Prostate gland (tissue), 2 donors: ENCODE results near the gene ADCY1. TPM values are rescaled to one million over a fixed set of nuclear protein-coding genes. Genes with fewer than 3 reads are reported as not detected.

ENCODE experiments used
- DNase-seq: peaks from one replicate; pipeline ENCODE4 v3.0.0-alpha.2; 2019; ENCODE audit warnings: low spot score
- H3K27ac ChIP-seq, 2 donors: fragments of 200-600 bp; sonication (generic); 2 replicates each; pipeline ENCODE4 v1.5.1; 2017 to 2019
- H3K27me3 ChIP-seq: fragments of 200-600 bp; sonication (generic); replicated peaks from 2 replicates; pipeline ENCODE4 v1.5.1; 2019; ENCODE audit not compliant: insufficient read depth
- H3K36me3 ChIP-seq, 2 donors: fragments of 200-600 bp; sonication (generic); 1 replicate in 1 of 2; 2 replicates in 1 of 2; pipeline versions ENCODE4 v1.5.1 to v1.8.1; 2017 to 2019
- H3K4me1 ChIP-seq: fragments of 200-600 bp; sonication (generic); replicated peaks from 2 replicates; pipeline ENCODE4 v1.5.1; 2019
- H3K4me3 ChIP-seq, 2 donors: fragments of 200-600 bp; sonication (generic); 2 replicates each; pipeline ENCODE4 v1.5.1; 2017 to 2019
- H3K9me3 ChIP-seq: fragments of 200-600 bp; sonication (generic); 2 replicates; pipeline ENCODE4 v1.5.1; 2017
- CTCF ChIP-seq, 4 experiments: fragments of 200-600 bp in 2 of 4; fragments of 450-650 bp in 2 of 4; sonication (generic) in 2 of 4; IDR thresholded peaks; 1 replicate in 3 of 4; 2 replicates in 1 of 4; pipeline ENCODE4 v1.5.1; 2016 to 2019; ENCODE audit warnings: antibody characterized with exemption in 4 of 4, mild to moderate bottlenecking in 2 of 4, moderate library complexity in 2 of 4
- POLR2A ChIP-seq: fragments of 450-650 bp; IDR thresholded peaks from one replicate; pipeline ENCODE4 v1.6.1; 2016; ENCODE audit warnings: antibody characterized with exemption, mild to moderate bottlenecking
- POLR2AphosphoS5 ChIP-seq: sonication (generic); formaldehyde crosslinking; IDR thresholded peaks from one replicate; pipeline ENCODE4 v1.6.1; 2017; ENCODE audit warnings: antibody characterized with exemption
- WGBS: methylation state at CpG from one replicate; pipeline ENCODE4 v1.1.5; 2018; 5-methylcytosine and 5-hydroxymethylcytosine counted together
- intact Hi-C: fragments of 100-400 bp; cut with DNase I; formaldehyde crosslinking; loops from one replicate; pipeline ENCODE4 v1.14.2; 2022
- total RNA-seq, 2 donors: library from RNA; depleted of rRNA; stranded (reverse); fragments of >200 nt; gene quantifications; one replicate each; pipeline ENCODE4 v1.1.0, GENCODE V29; 2016

ADCY1 gene
- total RNA-seq, 2 donors from 2014 or later: 4.5 to 17.0 TPM

- intact Hi-C loops: no loop called here
- TF ChIP-seq CTCF (IDR thresholded peaks at IDR 0.05) (no peak), POLR2A (no peak), POLR2AphosphoS5 (no peak)
- DNase-seq: no peak
- H3K4me3 ChIP-seq: no peak overlapping the region
- no peaks in the 10 kb centered on the region for H3K4me1 ChIP-seq
- H3K36me3 ChIP-seq: no peaks in the 10 kb centered on the region
- H3K27ac ChIP-seq: no peak overlapping the region
- no peaks in the 10 kb centered on the region for H3K27me3 ChIP-seq
- WGBS: 83% methylated on average over 6 of the region's 6 CpGs
- no peaks in the 10 kb centered on the region for H3K9me3 ChIP-seq
Measured at GRCh38 chr7:45698303-45699014, 124.3 kb downstream of the ADCY1 start.

- TF ChIP-seq CTCF (IDR thresholded peaks at IDR 0.05) (no peak), POLR2AphosphoS5 (no peak), POLR2A (no peak)
Measured at GRCh38 chr7:45699015-45699309, 124.8 kb downstream of the ADCY1 start.

GRCh38 chr7:45699726-45700390, 125.7 kb downstream of the ADCY1 start:
- no peaks in the 10 kb centered on the region for H3K27me3 ChIP-seq
- no peak for DNase-seq
- no peak overlapping the region for H3K27ac ChIP-seq
- H3K4me3 ChIP-seq: no peak overlapping the region
- 83% methylated on average over 11 of the region's 11 CpGs for WGBS
- H3K9me3 ChIP-seq: no peaks in the 10 kb centered on the region
- TF ChIP-seq POLR2AphosphoS5 (no peak), POLR2A (no peak), CTCF (IDR thresholded peaks at IDR 0.05) (no peak)
- H3K4me1 ChIP-seq: no peaks in the 10 kb centered on the region
- intact Hi-C loops: no loop called here
- H3K36me3 ChIP-seq: no peaks in the 10 kb centered on the region

More at GRCh38 chr7:45699015-45699309, 124.8 kb downstream of the ADCY1 start:
- H3K27ac ChIP-seq: no peak overlapping the region
- H3K4me3 ChIP-seq: no peak overlapping the region
- H3K36me3 ChIP-seq: no peaks in the 10 kb centered on the region
- no peak for DNase-seq
- H3K4me1 ChIP-seq: no peaks in the 10 kb centered on the region
- intact Hi-C loops: no loop called here
- H3K9me3 ChIP-seq: no peaks in the 10 kb centered on the region
- H3K27me3 ChIP-seq: no peaks in the 10 kb centered on the region

GRCh38 chr7:45700556-45700955, 126.4 kb downstream of the ADCY1 start:
- Histone ChIP-seq H3K9me3 (no peaks in the 10 kb centered on the region), H3K27ac (peak overlapping the region; percentile 3 to 47), H3K27me3 (no peaks in the 10 kb centered on the region), H3K4me3 (no peak overlapping the region), H3K4me1 (no peaks in the 10 kb centered on the region), H3K36me3 (no peaks in the 10 kb centered on the region)
- no peak for DNase-seq
- 49% methylated on average over 2 of the region's 2 CpGs for WGBS
- intact Hi-C loops: no loop called here
- TF ChIP-seq POLR2A (no peak), POLR2AphosphoS5 (no peak), CTCF (IDR thresholded peaks at IDR 0.05) (no peak)
